ENCODE measurements around the gene DMPK.

DNA sequence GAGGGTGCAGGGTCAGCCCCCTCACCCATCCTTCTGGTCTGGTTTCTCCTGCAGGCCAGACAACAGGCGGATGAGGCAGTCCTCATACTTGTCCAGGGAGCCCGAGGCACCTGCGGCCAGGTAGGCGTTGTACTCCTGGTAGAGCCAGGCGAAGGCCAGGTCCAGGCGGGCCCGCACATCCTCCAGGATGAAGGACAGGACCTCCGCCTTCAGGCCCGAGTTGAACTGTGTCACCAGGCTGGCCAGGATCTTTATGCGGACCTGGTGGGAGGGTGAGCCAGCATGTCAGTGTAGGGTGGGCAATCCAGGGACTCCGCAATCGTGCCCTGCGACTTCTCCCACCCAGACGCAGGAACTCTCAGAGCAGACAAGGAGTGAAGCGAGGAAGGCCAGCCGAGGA, 46.7 kb upstream of the DMPK start:
- TF ChIP-seq SMC3 (conservative IDR thresholded peaks at IDR 0.05; ENCODE audit: insufficient read depth, low read depth, low read length) (no peak), MYBL2 (IDR thresholded peaks at IDR 0.05; ENCODE audit: low read depth) (no peak), MYBL2 (CRISPR knock-in tag; IDR thresholded peaks at IDR 0.05; ENCODE audit: borderline replicate concordance) (no peak), CAMTA2 (CRISPR knock-in tag; conservative IDR thresholded peaks at IDR 0.05) (no peak), NR2F6 (CRISPR knock-in tag; IDR thresholded peaks at IDR 0.05) (no peak), SAFB (IDR thresholded peaks at IDR 0.05; ENCODE audit: borderline replicate concordance, low read depth, low read length) (no peak), MEF2A (IDR thresholded peaks at IDR 0.05; ENCODE audit: control insufficient read depth, low read depth, low read length) (no peak), KDM5B (IDR thresholded peaks at IDR 0.05; ENCODE audit: insufficient replicate concordance, low read depth, low read length) (no peak), EZH2 (IDR thresholded peaks at IDR 0.05; ENCODE audit: borderline replicate concordance, low read depth, low read length) (no peak), MTA3 (IDR thresholded peaks at IDR 0.05; ENCODE audit: borderline replicate concordance) (no peak), ETV6 (IDR thresholded peaks at IDR 0.05; ENCODE audit: borderline replicate concordance in 1 of 2, low read depth in 2 of 2, low read length in 1 of 2) (no peak), ETV6 (CRISPR knock-in tag; IDR thresholded peaks at IDR 0.05; ENCODE audit: borderline replicate concordance) (no peak), ARID3A (IDR thresholded peaks at IDR 0.05; ENCODE audit: borderline replicate concordance, low read depth, low read length) (no peak), IRF2 (CRISPR knock-in tag; IDR thresholded peaks at IDR 0.05) (no peak)
- TF ChIP-seq, protein P1, sequence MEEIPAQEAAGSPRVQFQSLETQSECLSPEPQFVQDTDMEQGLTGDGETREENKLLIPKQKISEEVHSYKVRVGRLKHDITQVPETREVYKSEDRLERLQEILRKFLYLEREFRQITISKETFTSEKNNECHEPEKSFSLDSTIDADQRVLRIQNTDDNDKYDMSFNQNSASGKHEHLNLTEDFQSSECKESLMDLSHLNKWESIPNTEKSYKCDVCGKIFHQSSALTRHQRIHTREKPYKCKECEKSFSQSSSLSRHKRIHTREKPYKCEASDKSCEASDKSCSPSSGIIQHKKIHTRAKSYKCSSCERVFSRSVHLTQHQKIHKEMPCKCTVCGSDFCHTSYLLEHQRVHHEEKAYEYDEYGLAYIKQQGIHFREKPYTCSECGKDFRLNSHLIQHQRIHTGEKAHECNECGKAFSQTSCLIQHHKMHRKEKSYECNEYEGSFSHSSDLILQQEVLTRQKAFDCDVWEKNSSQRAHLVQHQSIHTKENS (CRISPR knock-in tag; IDR thresholded peaks at IDR 0.05): no peak
- TF ChIP-seq, protein P2, sequence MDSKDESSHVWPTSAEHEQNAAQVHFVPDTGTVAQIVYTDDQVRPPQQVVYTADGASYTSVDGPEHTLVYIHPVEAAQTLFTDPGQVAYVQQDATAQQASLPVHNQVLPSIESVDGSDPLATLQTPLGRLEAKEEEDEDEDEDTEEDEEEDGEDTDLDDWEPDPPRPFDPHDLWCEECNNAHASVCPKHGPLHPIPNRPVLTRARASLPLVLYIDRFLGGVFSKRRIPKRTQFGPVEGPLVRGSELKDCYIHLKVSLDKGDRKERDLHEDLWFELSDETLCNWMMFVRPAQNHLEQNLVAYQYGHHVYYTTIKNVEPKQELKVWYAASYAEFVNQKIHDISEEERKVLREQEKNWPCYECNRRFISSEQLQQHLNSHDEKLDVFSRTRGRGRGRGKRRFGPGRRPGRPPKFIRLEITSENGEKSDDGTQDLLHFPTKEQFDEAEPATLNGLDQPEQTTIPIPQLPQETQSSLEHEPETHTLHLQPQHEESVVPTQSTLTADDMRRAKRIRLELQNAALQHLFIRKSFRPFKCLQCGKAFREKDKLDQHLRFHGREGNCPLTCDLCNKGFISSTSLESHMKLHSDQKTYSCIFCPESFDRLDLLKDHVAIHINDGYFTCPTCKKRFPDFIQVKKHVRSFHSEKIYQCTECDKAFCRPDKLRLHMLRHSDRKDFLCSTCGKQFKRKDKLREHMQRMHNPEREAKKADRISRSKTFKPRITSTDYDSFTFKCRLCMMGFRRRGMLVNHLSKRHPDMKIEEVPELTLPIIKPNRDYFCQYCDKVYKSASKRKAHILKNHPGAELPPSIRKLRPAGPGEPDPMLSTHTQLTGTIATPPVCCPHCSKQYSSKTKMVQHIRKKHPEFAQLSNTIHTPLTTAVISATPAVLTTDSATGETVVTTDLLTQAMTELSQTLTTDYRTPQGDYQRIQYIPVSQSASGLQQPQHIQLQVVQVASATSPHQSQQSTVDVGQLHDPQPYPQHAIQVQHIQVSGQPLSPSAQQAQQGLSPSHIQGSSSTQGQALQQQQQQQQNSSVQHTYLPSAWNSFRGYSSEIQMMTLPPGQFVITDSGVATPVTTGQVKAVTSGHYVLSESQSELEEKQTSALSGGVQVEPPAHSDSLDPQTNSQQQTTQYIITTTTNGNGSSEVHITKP (IDR thresholded peaks at IDR 0.05; ENCODE audit: partially characterized antibody): no peak

Measured in K562 (cell line).